LoVo (cell line): ENCODE measurements around the gene DNAJC7.
"Not testable (repeated sequence)": the region's sequence is repeated elsewhere in the genome, so short reads cannot be mapped to it uniquely, and the experiment has no call there.

ENCODE experiments used
- DNase-seq: peaks from one replicate; pipeline ENCODE4 v3.0.0-alpha.2; 2016; ENCODE audit warnings: low spot score

DNAJC7 gene

DNA sequence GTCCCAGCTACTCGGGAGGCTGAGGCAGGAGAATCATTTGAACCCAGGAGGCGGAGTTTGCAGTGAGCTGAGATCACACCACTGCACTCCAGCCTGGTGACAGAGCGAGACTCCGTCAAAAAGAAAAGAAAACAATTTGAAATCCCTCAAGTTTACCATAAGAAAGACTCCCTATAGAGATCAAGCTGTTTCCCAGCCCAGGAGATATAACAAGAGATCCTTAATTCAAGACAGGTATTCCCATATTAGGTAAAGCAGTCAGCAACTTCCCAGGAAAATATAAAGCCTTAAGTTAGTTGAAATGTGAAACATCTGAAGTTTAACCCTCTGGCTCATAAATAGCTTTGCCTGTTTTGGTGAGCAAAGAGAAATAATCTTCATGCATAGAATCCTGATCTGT is 4.9 kb downstream of the DNAJC7 start:
- not testable (repeated sequence) for DNase-seq

GRCh38 chr17:42010898-42011516 is 6.2 kb downstream of the DNAJC7 start:
- DNase-seq, result no peak

DNA sequence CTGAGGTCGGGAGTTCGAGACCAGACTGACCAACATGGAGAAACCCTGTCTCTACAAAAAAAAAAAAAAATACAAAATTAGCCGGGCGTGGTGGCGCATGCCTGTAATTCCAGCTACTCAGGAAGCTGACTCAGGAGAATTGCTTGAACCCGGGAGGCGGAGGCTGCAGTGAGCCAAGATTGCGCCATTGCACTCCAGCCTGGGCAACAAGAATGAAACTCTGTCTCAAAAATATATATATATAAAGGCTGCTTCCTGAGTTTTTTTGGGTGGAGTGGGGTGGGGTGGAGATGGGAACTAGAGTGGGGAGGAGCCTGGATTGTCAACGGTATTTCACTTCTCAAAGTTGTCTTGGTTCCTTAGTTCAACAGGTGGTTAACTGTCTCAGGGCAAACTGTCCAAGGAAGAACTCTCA is 7.0 kb downstream of the DNAJC7 start:
- DNase-seq, result not testable (repeated sequence)

- no peak for DNase-seq
Observed at GRCh38 chr17:42009170-42009569, 8.1 kb downstream of the DNAJC7 start.

DNA sequence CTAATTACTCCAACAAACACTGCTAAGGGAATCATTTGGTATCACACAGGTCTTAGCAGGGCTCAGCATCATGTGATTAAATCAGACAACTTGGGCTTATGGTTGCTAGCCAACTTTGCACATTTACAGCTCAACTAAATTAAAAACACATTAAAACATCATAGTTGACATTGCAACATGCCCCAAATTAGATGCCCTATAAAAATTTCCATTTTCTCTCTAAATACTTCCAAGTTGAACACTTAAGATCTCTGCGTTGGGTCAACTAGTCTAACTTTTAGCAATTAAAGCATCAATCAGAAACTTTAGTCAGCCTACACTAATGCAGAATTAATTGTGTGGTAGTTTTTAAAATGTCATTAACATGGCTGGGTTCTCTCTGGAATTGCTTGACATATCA is 12.1 kb downstream of the DNAJC7 start:
- DNase-seq, result no peak

- DNase-seq, result peak; percentile 30
Observed at GRCh38 chr17:42002792-42003301, 14.4 kb downstream of the DNAJC7 start.

- no peak for DNase-seq
Observed at GRCh38 chr17:42002175-42002791, 15.0 kb downstream of the DNAJC7 start.

- no peak for DNase-seq
Observed at GRCh38 chr17:42001729-42002128, 15.5 kb downstream of the DNAJC7 start.

DNA sequence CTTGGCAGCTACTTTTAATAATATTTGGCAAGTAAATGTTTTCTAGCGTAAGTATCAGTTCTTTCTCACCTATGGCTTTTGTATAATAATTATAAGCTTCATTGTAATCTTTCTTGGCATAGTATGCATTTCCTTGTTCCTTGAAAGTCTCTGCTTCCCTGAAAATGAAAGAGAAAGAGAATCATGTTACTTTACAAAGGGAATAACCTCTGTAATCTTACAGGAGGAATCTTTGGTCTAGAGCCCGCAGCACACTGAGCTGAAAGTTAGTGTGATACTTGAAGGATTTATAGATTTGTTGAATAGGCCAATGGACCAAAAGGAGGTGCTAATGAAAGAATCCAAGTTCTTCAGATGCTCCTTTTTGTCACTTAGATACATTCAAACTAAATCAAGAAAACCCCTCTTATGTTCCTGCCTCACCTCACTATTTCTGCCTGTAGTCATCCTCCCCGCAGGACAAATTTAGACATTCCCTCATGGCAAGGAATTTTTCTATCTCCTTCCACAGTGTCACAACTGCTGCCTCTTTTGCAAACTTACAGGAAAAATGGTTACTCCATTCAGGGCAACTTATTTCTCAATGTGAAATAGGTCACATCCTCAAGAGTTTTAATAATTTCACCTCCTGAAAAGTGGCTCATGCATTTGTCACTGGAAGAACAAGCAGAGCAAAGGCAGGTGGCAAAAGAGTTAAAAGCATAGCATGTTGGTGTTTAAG is 16.7 kb downstream of the DNAJC7 start:
- DNase-seq, result no peak

GRCh38 chr17:41998497-41998896 is 18.7 kb downstream of the DNAJC7 start:
- no peak for DNase-seq

DNA sequence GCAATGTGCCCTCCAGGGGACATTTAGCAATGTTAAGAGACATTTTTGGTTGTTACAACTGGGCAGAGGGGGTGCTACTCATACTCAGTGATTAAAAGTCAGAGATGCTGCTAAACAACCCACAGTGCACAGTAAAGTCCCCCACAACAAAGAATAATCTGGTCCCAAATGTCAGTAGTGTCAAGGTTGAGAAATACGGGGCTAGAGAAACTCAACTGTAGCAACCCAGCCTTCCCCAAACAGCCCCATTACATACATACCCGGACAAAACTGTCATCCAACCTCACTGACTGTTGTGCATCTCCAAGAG is 20.4 kb downstream of the DNAJC7 start:
- no peak for DNase-seq

GRCh38 chr17:41992576-41992975 is 24.7 kb downstream of the DNAJC7 start:
- no peak for DNase-seq

DNA sequence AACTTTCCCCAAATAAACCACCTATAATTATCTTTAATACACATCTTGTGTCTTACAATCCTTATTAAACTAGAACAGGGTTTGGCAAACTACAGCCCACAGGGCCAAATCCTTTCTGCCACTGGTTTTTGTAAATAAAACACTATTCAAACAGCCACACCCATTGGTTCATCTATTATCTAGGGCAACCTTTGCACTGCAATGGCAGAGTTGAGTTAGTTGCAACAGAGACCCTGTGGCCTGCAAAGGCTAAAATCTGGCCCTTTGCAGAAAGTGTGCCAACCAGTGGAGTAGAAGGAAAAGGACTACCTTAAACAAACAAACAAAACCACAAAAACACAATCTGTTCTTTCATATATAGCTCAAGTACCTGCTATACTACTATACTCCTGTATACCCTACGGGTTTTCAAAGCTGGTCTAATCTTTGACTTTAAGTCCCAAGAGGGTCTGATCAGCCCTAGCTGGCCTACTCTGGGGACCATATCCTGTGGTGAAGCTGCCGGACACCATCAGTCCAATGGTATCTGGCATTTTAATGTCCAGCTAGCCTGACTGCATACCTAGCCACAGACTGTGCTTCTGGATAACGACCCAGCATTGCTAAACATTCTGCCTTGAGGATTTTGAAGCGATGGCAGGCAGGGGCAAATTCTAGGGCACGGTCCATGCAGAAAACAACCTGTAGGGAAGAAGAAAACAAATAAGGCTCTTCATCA is 27.4 kb downstream of the DNAJC7 start:
- no peak for DNase-seq

GRCh38 chr17:41988418-41988817 is 28.8 kb downstream of the DNAJC7 start:
- DNase-seq, result no peak

DNA sequence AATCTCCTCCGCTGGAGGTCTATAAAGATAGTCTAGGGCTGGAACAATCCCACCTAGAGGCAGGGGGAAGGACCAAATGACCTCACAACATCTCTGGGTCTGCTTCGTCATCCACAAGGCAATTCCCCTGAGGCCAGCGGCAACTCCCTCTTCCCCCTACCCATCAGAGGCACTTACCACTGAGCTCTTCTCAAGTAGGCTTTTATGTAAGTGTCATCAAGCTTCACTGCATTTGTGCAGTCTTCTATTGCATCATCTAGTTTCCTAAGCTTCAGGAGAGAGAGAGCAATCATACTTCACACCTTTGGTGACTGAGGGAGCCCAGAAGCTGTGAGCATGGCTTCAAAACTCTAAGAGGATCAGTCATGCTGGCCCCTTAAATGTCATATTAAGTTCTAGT is 29.6 kb downstream of the DNAJC7 start:
- no peak for DNase-seq

DNA sequence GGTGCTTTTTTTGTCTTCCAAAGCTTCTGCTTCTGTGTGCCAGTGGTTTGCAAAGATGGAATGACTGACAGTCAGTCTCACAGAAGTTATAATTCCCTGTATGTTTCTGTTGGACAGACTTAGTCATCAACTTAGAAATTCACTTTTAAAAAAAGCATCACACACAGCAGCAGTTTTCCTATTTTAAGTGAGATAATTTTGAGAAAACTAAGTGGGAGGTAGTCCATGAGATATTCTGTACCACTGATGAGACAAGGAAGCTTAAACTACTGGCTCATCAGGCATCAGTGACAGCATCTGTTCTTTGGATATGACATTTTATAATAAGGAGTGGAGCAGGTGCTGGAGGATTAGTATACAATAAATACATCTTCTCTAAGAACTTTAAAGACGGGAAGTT is 30.6 kb downstream of the DNAJC7 start:
- no peak for DNase-seq

- DNase-seq, result no peak
Observed at GRCh38 chr17:41985919-41986318, 31.3 kb downstream of the DNAJC7 start.

DNA sequence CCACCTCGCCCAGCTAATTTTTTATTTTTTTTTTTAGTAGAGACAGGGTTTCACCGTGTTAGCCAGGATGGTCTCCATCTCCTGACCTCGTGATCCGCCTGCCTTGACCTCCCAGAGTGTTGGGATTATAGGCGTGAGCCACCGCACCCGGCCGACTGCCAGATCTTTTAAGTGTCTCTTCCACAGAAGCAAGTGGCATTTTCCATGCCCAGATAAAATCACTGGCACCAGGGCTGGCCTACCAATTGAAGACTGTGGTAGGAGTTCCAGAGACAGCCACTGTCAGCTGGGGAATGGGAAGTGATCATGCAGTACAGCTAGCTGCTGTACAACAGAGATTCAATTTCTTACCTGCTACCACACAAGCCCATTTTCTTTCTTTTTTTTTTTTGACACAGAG is 32.8 kb downstream of the DNAJC7 start:
- DNase-seq, result no peak

DNA sequence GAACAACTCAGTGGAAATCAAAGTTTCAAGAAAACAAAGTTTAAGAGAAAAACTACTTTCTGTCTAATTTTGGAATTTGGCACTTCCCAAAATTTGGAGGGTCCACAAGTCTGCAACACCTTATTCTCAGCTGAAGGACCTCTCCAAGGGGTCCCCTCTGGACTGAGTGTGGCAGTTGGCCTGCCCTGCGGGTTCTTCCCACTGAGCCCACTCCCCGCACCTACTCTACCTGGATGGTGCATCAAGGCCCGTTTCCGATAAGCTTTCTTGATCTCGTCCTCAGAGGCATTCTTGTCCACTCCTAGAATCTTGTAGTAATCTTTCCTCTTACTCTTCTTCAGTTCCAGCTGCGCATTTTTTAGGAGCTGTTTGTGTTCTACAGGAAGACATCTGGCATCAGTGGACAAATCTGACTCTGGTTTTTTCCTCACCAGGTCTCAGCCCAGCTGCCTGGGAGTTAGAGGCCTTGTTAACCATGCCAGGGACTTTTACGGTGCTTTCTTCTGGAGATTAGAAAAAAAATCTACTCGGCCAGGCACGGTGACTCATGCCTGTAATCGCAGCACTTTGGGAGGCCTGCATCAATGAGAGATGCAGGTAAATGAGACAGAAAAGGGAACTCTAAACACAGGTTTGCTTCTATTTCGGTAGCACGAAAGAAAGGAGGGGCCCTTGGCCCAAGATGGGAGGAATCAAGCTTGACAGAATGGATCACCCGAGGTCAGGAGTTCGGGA is 35.0 kb downstream of the DNAJC7 start:
- no peak for DNase-seq

GRCh38 chr17:41977991-41978390 is 39.2 kb downstream of the DNAJC7 start:
- DNase-seq, result no peak

DNA sequence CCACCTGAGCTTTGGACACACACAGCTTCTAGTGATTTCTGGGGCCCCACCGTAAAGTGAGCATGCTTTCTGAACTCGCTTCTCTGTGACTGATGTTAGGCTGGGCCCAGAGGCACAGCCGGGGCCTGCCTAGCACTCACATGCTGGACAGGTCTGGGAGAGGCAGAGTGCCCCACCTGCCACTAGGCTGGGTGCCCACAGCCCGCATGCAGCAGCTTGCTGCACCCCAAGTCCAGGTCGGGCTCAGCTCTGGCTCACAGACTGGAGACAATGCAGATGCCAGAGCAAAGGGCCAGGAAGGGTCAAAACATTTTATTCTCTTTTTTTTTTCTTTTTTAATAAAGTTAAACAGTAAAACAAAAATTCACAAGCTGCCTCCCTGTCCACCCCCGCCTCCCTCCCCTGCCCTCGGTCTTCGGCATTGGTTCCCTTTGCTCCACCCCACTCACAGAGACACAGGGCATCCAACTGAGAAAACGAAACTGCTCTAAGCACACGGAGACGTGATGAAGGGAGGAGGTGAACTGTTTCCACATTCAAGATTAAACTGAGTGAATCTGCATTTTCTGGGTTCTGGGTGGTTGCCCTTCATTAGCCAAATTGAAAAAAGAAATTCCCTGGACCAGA is 41.0 kb downstream of the DNAJC7 start:
- DNase-seq, result no peak
